Esophagus (tissue), 2 donors: ENCODE measurements around the gene IGF2BP2. TPM values are rescaled to one million over a fixed set of nuclear protein-coding genes. Genes with fewer than 3 reads are reported as not detected.
"Not testable (repeated sequence)": the region's sequence is repeated elsewhere in the genome, so short reads cannot be mapped to it uniquely, and the experiment has no call there.

Source experiments
- H3K27ac ChIP-seq, 2 donors: one replicate each; pipeline ENCODE4 v1.5.1; 2013; ENCODE audit warnings: low read depth in 2 of 2, mild to moderate bottlenecking in 2 of 2, inconsistent platforms in 1 of 2, low read length in 1 of 2, moderate library complexity in 1 of 2
- H3K27me3 ChIP-seq, 2 donors: one replicate each; pipeline ENCODE4 v1.6.1; 2013; ENCODE audit warnings: low read length in 2 of 2, control low read depth in 1 of 2, mild to moderate bottlenecking in 1 of 2; ENCODE audit not compliant: insufficient read depth in 2 of 2, control insufficient read depth in 1 of 2
- H3K36me3 ChIP-seq, 2 donors: one replicate each; pipeline ENCODE4 v1.6.1; 2013; ENCODE audit warnings: low read length in 1 of 2; ENCODE audit not compliant: control insufficient read depth in 2 of 2, insufficient read depth in 2 of 2
- H3K4me1 ChIP-seq, 2 donors: one replicate each; pipeline ENCODE4 v1.6.1; 2013; ENCODE audit warnings: low read length in 1 of 2; ENCODE audit not compliant: control insufficient read depth in 2 of 2, insufficient read depth in 2 of 2
- H3K4me3 ChIP-seq, 2 donors: one replicate each; pipeline ENCODE4 v1.5.1; 2013; ENCODE audit warnings: low read length in 2 of 2, mild to moderate bottlenecking in 2 of 2, low read depth in 1 of 2, moderate library complexity in 1 of 2
- H3K9me3 ChIP-seq, 2 donors: one replicate each; pipeline ENCODE4 v1.6.1; 2013; ENCODE audit warnings: mild to moderate bottlenecking in 2 of 2, low read depth in 1 of 2, low read length in 1 of 2, moderate library complexity in 1 of 2; ENCODE audit not compliant: control insufficient read depth in 2 of 2, insufficient read depth in 1 of 2
- WGBS, 2 donors: extraction: QIAGEN DNeasy Blood & Tissue Kit; methylation state at CpG; one replicate each; pipeline ENCODE4 v1.1.7; 2013; 5-methylcytosine and 5-hydroxymethylcytosine counted together
- polyA plus RNA-seq, 2 donors: library from polyadenylated mRNA; stranded (reverse); fragments of 200-250 nt; gene quantifications; one replicate each; pipeline ENCODE4 v1.2.3, GENCODE V29; 2013
- donor health status: healthy with polysubstance abuse.
- donor health status: Bipolar disorder and iron deficiency.

Gene IGF2BP2
- polyA plus RNA-seq, 2 donors: 0.62 to 0.86 TPM

DNA sequence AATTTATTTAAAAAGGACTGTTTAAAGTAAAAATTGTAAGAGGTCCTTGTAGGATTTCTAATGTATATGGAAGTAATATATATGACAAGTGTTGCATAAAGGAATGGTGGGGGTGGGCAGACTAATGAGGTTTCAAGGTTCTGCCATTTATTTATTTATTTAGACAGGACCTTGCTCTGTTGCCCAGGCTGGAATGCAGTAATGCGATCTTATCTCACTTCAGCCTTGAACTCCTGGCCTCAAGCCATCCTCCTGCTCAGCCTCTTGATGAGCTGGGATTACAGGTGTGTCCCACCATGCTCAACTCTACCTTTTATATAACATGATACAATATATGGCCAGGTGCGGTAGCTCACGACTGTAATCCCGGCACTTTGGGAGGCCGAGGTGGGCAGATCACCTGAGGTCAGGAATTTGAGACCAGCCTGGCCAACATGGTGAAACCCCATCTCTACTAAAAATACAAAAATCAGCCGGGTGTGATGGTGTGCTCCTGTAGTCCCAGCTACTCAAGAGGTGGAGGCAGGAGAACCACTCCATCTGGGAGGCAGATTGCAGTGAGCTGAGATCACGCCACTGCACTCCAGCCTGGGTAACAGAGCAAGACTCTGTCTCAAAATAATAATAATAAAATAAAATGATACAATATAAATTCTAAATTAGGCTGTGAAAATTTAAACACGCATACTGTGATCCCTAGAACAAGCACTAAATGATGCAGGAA, 33.8 kb upstream of the IGF2BP2 start:
- no peaks in the 10 kb centered on the region for H3K36me3 ChIP-seq
- H3K4me3 ChIP-seq: no peak overlapping the region
- H3K9me3 ChIP-seq: no peaks in the 10 kb centered on the region
- WGBS, 2 donors: 80 to 92% methylated on average over 8 of the region's 8 CpGs
- H3K4me1 ChIP-seq: no peaks in the 10 kb centered on the region
- no peak overlapping the region for H3K27ac ChIP-seq
- no peaks in the 10 kb centered on the region for H3K27me3 ChIP-seq

DNA sequence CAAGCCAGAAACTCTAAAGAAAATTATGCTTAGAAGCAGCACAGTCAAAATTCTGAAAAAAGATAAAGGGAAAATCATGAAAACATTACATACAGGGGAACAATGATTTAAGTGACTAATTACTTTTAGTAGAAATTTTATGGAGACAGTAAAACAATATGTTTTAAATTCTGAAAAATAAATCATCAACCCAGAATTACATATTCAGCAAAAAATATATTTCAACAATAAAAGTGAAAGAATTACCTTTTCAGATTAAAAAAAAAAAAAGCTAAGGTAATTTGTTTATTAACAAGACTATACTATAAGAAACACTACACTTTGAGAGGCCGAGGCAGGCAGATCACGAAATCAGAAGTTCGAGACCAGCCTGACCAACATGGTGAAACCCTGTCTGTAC, 32.4 kb upstream of the IGF2BP2 start:
- Histone ChIP-seq H3K27ac (no peak overlapping the region), H3K27me3 (no peaks in the 10 kb centered on the region), H3K4me3 (no peak overlapping the region), H3K9me3 (no peaks in the 10 kb centered on the region), H3K4me1 (no peaks in the 10 kb centered on the region), H3K36me3 (no peaks in the 10 kb centered on the region)
- 94 to 98% methylated on average over 3 of the region's 3 CpGs for WGBS, 2 donors

GRCh38 chr3:185856652-185857051, 31.8 kb upstream of the IGF2BP2 start:
- Histone ChIP-seq H3K36me3 (no peaks in the 10 kb centered on the region), H3K4me1 (no peaks in the 10 kb centered on the region), H3K27ac (no peak overlapping the region), H3K27me3 (no peaks in the 10 kb centered on the region), H3K9me3 (no peaks in the 10 kb centered on the region), H3K4me3 (no peak overlapping the region)

DNA sequence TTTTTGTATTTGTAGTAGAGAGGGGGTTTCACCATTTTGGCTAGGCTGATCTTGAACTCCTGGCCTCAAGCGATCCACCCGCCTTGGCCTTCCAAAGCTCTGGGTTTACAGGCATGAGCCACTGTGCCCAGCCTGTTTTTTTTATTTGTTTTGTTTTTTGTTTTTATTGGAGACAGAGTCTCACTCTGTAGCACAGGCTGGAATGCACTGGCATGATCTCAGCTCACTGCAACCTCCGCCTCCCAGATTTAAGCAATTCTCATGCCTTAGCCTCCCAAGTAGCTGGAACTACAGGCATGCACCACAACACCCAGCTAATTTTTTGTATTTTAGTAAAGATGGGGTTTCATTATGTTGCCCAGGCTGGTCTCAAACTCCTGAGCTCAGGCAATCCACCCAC, 28.9 kb upstream of the IGF2BP2 start:
- not testable (repeated sequence) for H3K27me3 ChIP-seq, H3K36me3 ChIP-seq, H3K4me1 ChIP-seq, H3K9me3 ChIP-seq, H3K4me3 ChIP-seq, H3K27ac ChIP-seq
- 89 to 94% methylated on average over 3 of the region's 3 CpGs for WGBS, 2 donors

GRCh38 chr3:185852635-185853034, 27.8 kb upstream of the IGF2BP2 start:
- no peaks in the 10 kb centered on the region for H3K9me3 ChIP-seq
- no peak overlapping the region for H3K27ac ChIP-seq
- no peaks in the 10 kb centered on the region for H3K4me1 ChIP-seq
- WGBS, 2 donors: 86 to 95% methylated on average over 4 of the region's 4 CpGs
- H3K4me3 ChIP-seq: no peak overlapping the region
- no peaks in the 10 kb centered on the region for H3K36me3 ChIP-seq
- no peaks in the 10 kb centered on the region for H3K27me3 ChIP-seq

GRCh38 chr3:185851959-185852358, 27.1 kb upstream of the IGF2BP2 start:
- no peaks in the 10 kb centered on the region for H3K9me3 ChIP-seq
- no peak overlapping the region for H3K4me3 ChIP-seq
- H3K36me3 ChIP-seq: no peaks in the 10 kb centered on the region
- 90 to 100% methylated on average over 1 of the region's 1 CpG for WGBS, 2 donors
- no peak overlapping the region for H3K27ac ChIP-seq
- no peaks in the 10 kb centered on the region for H3K4me1 ChIP-seq
- H3K27me3 ChIP-seq: no peaks in the 10 kb centered on the region

- Histone ChIP-seq H3K4me1 (no peaks in the 10 kb centered on the region), H3K36me3 (no peaks in the 10 kb centered on the region)
- 79 to 88% methylated on average over 3 of the region's 3 CpGs for WGBS, 2 donors
Observed at GRCh38 chr3:185851046-185851445, 26.2 kb upstream of the IGF2BP2 start.

GRCh38 chr3:185847506-185847905, 22.7 kb upstream of the IGF2BP2 start:
- no peaks in the 10 kb centered on the region for H3K27me3 ChIP-seq
- WGBS, 2 donors: 69 to 82% methylated on average over 6 of the region's 6 CpGs
- no peaks in the 10 kb centered on the region for H3K4me1 ChIP-seq
- H3K4me3 ChIP-seq: no peak overlapping the region
- H3K27ac ChIP-seq: no peak overlapping the region
- no peaks in the 10 kb centered on the region for H3K36me3 ChIP-seq
- H3K9me3 ChIP-seq: no peaks in the 10 kb centered on the region

More at GRCh38 chr3:185851046-185851445, 26.2 kb upstream of the IGF2BP2 start:
- Histone ChIP-seq H3K9me3 (no peaks in the 10 kb centered on the region), H3K4me3 (no peak overlapping the region), H3K27ac (no peak overlapping the region), H3K27me3 (no peaks in the 10 kb centered on the region)

DNA sequence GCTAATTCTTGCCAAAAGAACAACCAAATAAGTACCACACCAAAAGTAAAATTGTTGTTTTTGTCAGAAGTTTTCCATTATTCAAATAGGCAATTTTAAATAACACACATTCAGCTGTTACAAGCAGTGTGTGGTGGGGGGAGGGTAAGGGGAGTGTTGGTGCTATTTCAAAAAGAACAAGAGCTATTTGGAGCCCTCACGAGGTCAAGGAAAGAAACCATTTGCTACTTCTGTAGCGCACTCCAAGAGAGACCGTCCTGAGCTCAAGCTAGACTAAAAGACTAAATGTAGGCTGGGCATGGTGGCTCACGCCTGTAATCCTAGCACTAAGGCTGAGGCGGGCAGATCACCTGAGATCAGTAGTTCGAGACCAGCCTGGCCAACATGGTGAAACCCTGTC, 21.2 kb upstream of the IGF2BP2 start:
- no peaks in the 10 kb centered on the region for H3K4me1 ChIP-seq
- no peaks in the 10 kb centered on the region for H3K27me3 ChIP-seq
- no peaks in the 10 kb centered on the region for H3K9me3 ChIP-seq
- no peak overlapping the region for H3K4me3 ChIP-seq
- 66 to 78% methylated on average over 6 of the region's 6 CpGs for WGBS, 2 donors
- no peak overlapping the region for H3K27ac ChIP-seq
- no peaks in the 10 kb centered on the region for H3K36me3 ChIP-seq

GRCh38 chr3:185844051-185844450, 19.2 kb upstream of the IGF2BP2 start:
- WGBS, 2 donors: 95 to 100% methylated on average over 3 of the region's 3 CpGs
- Histone ChIP-seq H3K36me3 (no peaks in the 10 kb centered on the region), H3K4me3 (no peak overlapping the region), H3K27ac (no peak overlapping the region), H3K4me1 (no peaks in the 10 kb centered on the region), H3K27me3 (no peaks in the 10 kb centered on the region), H3K9me3 (no peaks in the 10 kb centered on the region)
